MG63 (cell line): ENCODE data around the gene RGMA. TPM values are rescaled to one million over a fixed set of nuclear protein-coding genes. Genes with fewer than 3 reads are reported as not detected.

Source experiments
- DNase-seq: peaks from one replicate; pipeline ENCODE4 v3.0.0-alpha.2; 2020
- H3K27me3 ChIP-seq: fragments of 250-450 bp; sonication (Bioruptor Pico); 2 replicates; pipeline ENCODE4 v1.5.1; 2020; ENCODE audit warnings: mild to moderate bottlenecking, moderate library complexity
- H3K36me3 ChIP-seq: fragments of 250-450 bp; sonication (Bioruptor Pico); 2 replicates; pipeline ENCODE4 v1.5.1; 2020; ENCODE audit warnings: mild to moderate bottlenecking, moderate library complexity
- H3K4me3 ChIP-seq: fragments of 250-450 bp; sonication (Bioruptor Pico); 2 replicates; pipeline ENCODE4 v1.5.1; 2020; ENCODE audit warnings: mild to moderate bottlenecking, moderate library complexity
- H3K9me3 ChIP-seq: fragments of 250-450 bp; sonication (Bioruptor Pico); 2 replicates; pipeline ENCODE4 v1.5.1; 2020; ENCODE audit warnings: mild to moderate bottlenecking, moderate library complexity
- total RNA-seq: library from RNA; depleted of rRNA; stranded (reverse); fragments of >200 nt; shearing (Covaris generic); gene quantifications from 2 replicates; pipeline ENCODE4 v1.2.3, GENCODE V29; 2014; ENCODE audit warnings: low replicate concordance

Gene RGMA
- total RNA-seq, 1 experiment from 2014 or later, result not detected

- H3K27me3 ChIP-seq, result peaks cover 19% of the 10 kb centered on the region
These were observed 14.4 kb downstream of the RGMA start for GRCh38 chr15:93074599-93074998.

GRCh38 chr15:93073465-93073952, 15.5 kb downstream of the RGMA start:
- Histone ChIP-seq H3K27me3 (peaks cover 16% of the 10 kb centered on the region), H3K36me3 (no peaks in the 10 kb centered on the region), H3K9me3 (no peaks in the 10 kb centered on the region), H3K4me3 (no peak overlapping the region)
- DNase-seq, result no peak

More at GRCh38 chr15:93074599-93074998, 14.4 kb downstream of the RGMA start:
- Histone ChIP-seq H3K36me3 (no peaks in the 10 kb centered on the region), H3K4me3 (no peak overlapping the region), H3K9me3 (no peaks in the 10 kb centered on the region)
- DNase-seq, result no peak

GRCh38 chr15:93072411-93073394, 16.3 kb downstream of the RGMA start:
- Histone ChIP-seq H3K4me3 (peak overlapping the region; percentile 50), H3K36me3 (no peaks in the 10 kb centered on the region), H3K27me3 (peaks cover 12% of the 10 kb centered on the region), H3K9me3 (no peaks in the 10 kb centered on the region)
- peak; percentile 86 for DNase-seq

GRCh38 chr15:93072011-93072410, 17.0 kb downstream of the RGMA start:
- H3K36me3 ChIP-seq, result no peaks in the 10 kb centered on the region
- H3K9me3 ChIP-seq, result no peaks in the 10 kb centered on the region
- H3K27me3 ChIP-seq, result peaks cover 5% of the 10 kb centered on the region; the same call in 1 of the 2 replicates
- H3K4me3 ChIP-seq, result peak overlapping the region; percentile 50
- DNase-seq, result no peak

GRCh38 chr15:93071469-93071936, 17.5 kb downstream of the RGMA start:
- H3K27me3 ChIP-seq, result peaks cover 3% of the 10 kb centered on the region; the same call in 1 of the 2 replicates
- DNase-seq, result no peak
- no peak overlapping the region; the same call in 1 of the 2 replicates for H3K4me3 ChIP-seq
- H3K9me3 ChIP-seq, result no peaks in the 10 kb centered on the region
- H3K36me3 ChIP-seq, result no peaks in the 10 kb centered on the region

- Histone ChIP-seq H3K36me3 (no peaks in the 10 kb centered on the region), H3K27me3 (peaks cover 2% of the 10 kb centered on the region; the same call in 1 of the 2 replicates), H3K4me3 (no peak overlapping the region), H3K9me3 (no peaks in the 10 kb centered on the region)
- DNase-seq, result no peak
These were observed 18.3 kb downstream of the RGMA start for GRCh38 chr15:93070551-93071296.

GRCh38 chr15:93070132-93070531, 18.9 kb downstream of the RGMA start:
- Histone ChIP-seq H3K36me3 (no peaks in the 10 kb centered on the region), H3K4me3 (no peak overlapping the region), H3K27me3 (no peaks in the 10 kb centered on the region; the same call in 1 of the 2 replicates), H3K9me3 (no peaks in the 10 kb centered on the region)
- no peak for DNase-seq

GRCh38 chr15:93068581-93069199, 20.3 kb downstream of the RGMA start:
- Histone ChIP-seq H3K27me3 (no peaks in the 10 kb centered on the region; the same call in 1 of the 2 replicates), H3K4me3 (no peak overlapping the region), H3K9me3 (no peaks in the 10 kb centered on the region), H3K36me3 (no peaks in the 10 kb centered on the region)
- no peak for DNase-seq

GRCh38 chr15:93067649-93068085, 21.3 kb downstream of the RGMA start:
- Histone ChIP-seq H3K9me3 (no peaks in the 10 kb centered on the region), H3K36me3 (no peaks in the 10 kb centered on the region), H3K4me3 (no peak overlapping the region), H3K27me3 (no peaks in the 10 kb centered on the region; the same call in 1 of the 2 replicates)
- DNase-seq, result peak; percentile 40

- Histone ChIP-seq H3K27me3 (no peaks in the 10 kb centered on the region; the same call in 1 of the 2 replicates), H3K4me3 (no peak overlapping the region), H3K36me3 (no peaks in the 10 kb centered on the region), H3K9me3 (no peaks in the 10 kb centered on the region)
- no peak for DNase-seq
These were observed 22.0 kb downstream of the RGMA start for GRCh38 chr15:93066834-93067648.

GRCh38 chr15:93066224-93066681, 22.8 kb downstream of the RGMA start:
- H3K4me3 ChIP-seq, result no peak overlapping the region
- H3K9me3 ChIP-seq, result no peaks in the 10 kb centered on the region
- H3K36me3 ChIP-seq, result no peaks in the 10 kb centered on the region
- no peak for DNase-seq
- H3K27me3 ChIP-seq, result no peaks in the 10 kb centered on the region

GRCh38 chr15:93065641-93066045, 23.4 kb downstream of the RGMA start:
- H3K36me3 ChIP-seq, result no peaks in the 10 kb centered on the region
- no peaks in the 10 kb centered on the region for H3K9me3 ChIP-seq
- no peak overlapping the region for H3K4me3 ChIP-seq
- no peaks in the 10 kb centered on the region for H3K27me3 ChIP-seq
- no peak for DNase-seq

GRCh38 chr15:93063796-93064690, 25.0 kb downstream of the RGMA start:
- H3K27me3 ChIP-seq, result no peaks in the 10 kb centered on the region
- no peak overlapping the region for H3K4me3 ChIP-seq
- no peaks in the 10 kb centered on the region for H3K9me3 ChIP-seq
- no peaks in the 10 kb centered on the region for H3K36me3 ChIP-seq
- DNase-seq, result no peak

- Histone ChIP-seq H3K27me3 (no peaks in the 10 kb centered on the region), H3K36me3 (no peaks in the 10 kb centered on the region), H3K9me3 (no peaks in the 10 kb centered on the region), H3K4me3 (no peak overlapping the region)
- DNase-seq, result no peak
These were observed 25.7 kb downstream of the RGMA start for GRCh38 chr15:93063262-93063671.
